NT2/D1 (cell line): ENCODE results near the gene RNF157.

ENCODE experiments used
- DNase-seq: peaks from one replicate; pipeline ENCODE4 v3.0.0-alpha.2; 2011; ENCODE audit warnings: low read depth, low spot score
- H3K27me3 ChIP-seq: 2 replicates; pipeline ENCODE4 v1.6.0; 2011; ENCODE audit warnings: mild to moderate bottlenecking; ENCODE audit not compliant: insufficient read length, insufficient read depth
- H3K36me3 ChIP-seq: 2 replicates; pipeline ENCODE4 v1.6.1; 2011; ENCODE audit warnings: mild to moderate bottlenecking, low read length, mixed read lengths; ENCODE audit not compliant: insufficient read depth, insufficient read length
- H3K4me1 ChIP-seq: 2 replicates; pipeline ENCODE4 v1.5.1; 2011; ENCODE audit not compliant: insufficient read depth, insufficient read length
- H3K4me3 ChIP-seq: 2 replicates; pipeline ENCODE4 v1.5.1; 2011; ENCODE audit warnings: low read depth; ENCODE audit not compliant: insufficient read length
- H3K9ac ChIP-seq: 2 replicates; pipeline ENCODE4 v1.6.0; 2011; ENCODE audit warnings: low read depth; ENCODE audit not compliant: insufficient read length
- H3K9me3 ChIP-seq: 2 replicates; pipeline ENCODE4 v1.5.1; 2011; ENCODE audit warnings: mild to moderate bottlenecking, low read length; ENCODE audit not compliant: insufficient read depth
- SUZ12 ChIP-seq: IDR thresholded peaks from 2 replicates; pipeline ENCODE4 v1.6.1; 2011; ENCODE audit not compliant: insufficient read length, insufficient read depth; ENCODE audit errors: extremely low read depth
- YY1 ChIP-seq: IDR thresholded peaks from 2 replicates; pipeline ENCODE4 v1.6.1; 2011; ENCODE audit not compliant: insufficient read length, insufficient read depth
- ZNF274 ChIP-seq: IDR thresholded peaks from 2 replicates; pipeline ENCODE4 v1.6.1; 2011; ENCODE audit warnings: mild to moderate bottlenecking, low read depth, low read length

Gene RNF157

DNA sequence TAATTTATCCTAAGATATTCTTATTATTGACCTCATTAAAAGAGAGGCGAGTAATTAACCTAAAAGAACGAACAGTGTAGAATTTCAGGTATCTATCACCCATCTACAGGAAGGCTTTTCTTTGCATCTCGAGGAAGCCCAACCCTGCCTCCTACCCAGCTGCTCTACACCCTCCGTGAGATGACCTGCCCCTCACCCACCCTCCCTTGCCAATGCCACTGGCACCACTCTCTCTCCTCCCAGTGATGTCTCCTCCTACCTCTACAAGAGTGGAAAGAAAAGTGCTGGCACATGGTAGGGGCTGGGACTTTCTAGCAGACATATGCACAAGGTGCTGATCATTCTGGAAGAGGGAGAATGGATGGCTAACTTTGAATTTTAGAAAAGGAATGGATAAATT is 76.4 kb downstream of the RNF157 start:
- TF ChIP-seq SUZ12 (no peak), ZNF274 (no peak), YY1 (no peak)
- Histone ChIP-seq H3K9ac (no peak overlapping the region), H3K4me3 (no peak overlapping the region), H3K9me3 (no peaks in the 10 kb centered on the region), H3K27me3 (no peaks in the 10 kb centered on the region), H3K36me3 (no peaks in the 10 kb centered on the region), H3K4me1 (no peaks in the 10 kb centered on the region)
- DNase-seq, result no peak

DNA sequence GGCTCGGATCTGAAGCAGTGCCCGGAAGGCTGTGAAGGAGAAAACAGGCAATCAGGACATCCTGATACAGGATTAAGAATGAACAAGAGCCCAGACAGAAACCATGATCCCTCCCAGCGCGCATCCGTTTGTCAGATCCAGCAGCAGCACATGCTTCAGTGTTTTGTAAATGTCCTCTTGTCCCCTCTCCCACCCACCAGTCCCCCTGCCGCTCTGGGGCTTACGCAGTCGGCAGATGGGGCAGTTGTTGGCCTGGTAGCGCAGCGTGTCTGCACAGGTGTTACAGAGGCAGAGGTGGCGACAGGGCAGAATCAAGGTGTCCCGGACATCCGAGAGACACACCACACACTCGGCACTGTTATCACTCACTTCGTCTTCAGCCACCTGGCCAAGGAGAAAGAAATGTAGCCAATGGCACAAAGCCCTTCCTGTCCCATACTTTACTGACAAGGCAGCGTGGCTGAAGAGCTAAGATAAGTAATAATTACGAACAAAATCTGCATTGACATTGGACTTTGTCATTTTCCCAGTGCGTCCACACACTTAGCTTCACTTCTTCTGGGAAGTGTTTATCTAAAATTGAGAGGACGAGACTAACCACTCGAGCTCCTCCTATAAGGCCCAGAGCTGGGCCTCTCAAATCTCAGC is 78.5 kb downstream of the RNF157 start:
- Histone ChIP-seq H3K9ac (no peak overlapping the region), H3K36me3 (no peaks in the 10 kb centered on the region), H3K27me3 (no peaks in the 10 kb centered on the region), H3K4me3 (no peak overlapping the region), H3K4me1 (no peaks in the 10 kb centered on the region), H3K9me3 (no peaks in the 10 kb centered on the region)
- no peak for TF ChIP-seq SUZ12
- TF ChIP-seq ZNF274, result no peak
- no peak for TF ChIP-seq YY1
- no peak for DNase-seq

DNA sequence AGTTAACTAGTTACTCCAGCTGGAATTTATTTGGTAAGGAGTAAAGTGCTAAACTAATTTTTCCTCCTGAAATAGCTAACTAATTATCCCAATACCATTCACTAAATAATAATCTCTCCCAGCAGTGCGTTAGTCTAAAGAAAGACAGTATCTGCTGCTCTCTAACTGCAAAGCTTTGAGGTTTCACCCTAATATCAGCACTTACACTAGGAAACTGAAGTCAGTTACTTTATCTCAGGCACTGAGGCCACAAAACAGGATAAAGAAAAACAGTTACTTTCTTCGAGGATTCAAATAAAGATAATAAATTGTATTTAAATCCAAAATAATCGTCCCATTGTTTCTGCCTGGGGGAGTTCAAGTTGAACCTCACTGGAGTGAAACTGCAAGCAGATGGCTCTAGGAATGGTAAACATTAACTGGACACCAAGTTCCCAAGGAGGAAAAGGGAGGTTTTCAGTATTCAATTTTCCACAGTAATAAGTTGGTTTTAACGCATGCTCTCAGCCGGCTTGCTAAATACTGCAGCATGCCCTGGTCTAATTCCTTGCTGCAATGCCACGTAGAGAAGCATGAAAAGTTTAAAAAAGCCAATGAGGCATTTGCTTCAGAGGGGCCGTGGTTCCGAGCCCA is 79.3 kb downstream of the RNF157 start:
- Histone ChIP-seq H3K36me3 (no peaks in the 10 kb centered on the region), H3K9ac (no peak overlapping the region), H3K27me3 (no peaks in the 10 kb centered on the region), H3K9me3 (no peaks in the 10 kb centered on the region), H3K4me3 (no peak overlapping the region), H3K4me1 (peaks cover 7% of the 10 kb centered on the region)
- TF ChIP-seq SUZ12 (no peak), YY1 (no peak), ZNF274 (no peak)
- DNase-seq, result no peak

DNA sequence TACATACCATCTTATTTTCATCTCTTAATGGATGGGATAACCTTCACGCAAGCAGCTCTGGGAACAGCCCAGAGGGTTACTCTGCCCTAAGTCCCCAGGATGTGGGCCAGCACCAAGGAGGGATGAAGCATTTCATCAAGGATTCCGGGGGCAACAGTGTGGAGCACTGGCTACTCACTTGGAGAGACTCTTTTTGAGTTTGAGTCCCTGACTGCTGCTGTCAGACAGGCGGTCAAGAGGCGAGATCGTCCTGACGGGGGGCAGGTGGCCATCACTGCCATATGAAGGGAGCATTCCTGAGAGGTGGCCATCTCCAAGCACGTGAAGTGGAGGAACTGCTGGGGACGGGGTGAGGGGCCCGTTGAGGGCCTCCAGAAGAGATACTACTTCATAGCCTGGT is 81.1 kb downstream of the RNF157 start:
- Histone ChIP-seq H3K27me3 (no peaks in the 10 kb centered on the region), H3K4me1 (peaks cover 8% of the 10 kb centered on the region), H3K9me3 (no peaks in the 10 kb centered on the region), H3K4me3 (no peak overlapping the region), H3K9ac (no peak overlapping the region), H3K36me3 (no peaks in the 10 kb centered on the region)
- TF ChIP-seq ZNF274, result no peak
- TF ChIP-seq YY1, result no peak
- no peak for TF ChIP-seq SUZ12
- no peak for DNase-seq

DNA sequence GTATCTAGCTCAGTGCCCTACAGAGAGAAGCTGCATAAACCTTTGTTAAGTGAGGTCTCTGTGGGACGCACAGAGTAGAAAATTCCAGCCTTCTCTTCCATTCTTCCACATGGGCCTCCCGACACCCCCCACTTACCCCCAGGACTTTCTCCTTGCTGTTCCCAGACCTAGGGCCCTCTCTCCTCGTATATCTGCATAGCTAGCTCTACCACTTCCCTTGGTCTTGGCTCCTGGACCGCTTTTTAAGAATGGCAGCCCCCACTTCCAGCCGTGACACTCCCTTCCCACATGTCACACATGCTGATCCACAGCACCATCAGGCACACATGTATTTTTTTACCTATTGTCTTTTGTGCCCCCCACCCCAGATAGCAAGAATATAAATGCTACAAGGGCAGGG is 82.5 kb downstream of the RNF157 start:
- Histone ChIP-seq H3K4me3 (no peak overlapping the region), H3K4me1 (peaks cover 14% of the 10 kb centered on the region), H3K27me3 (no peaks in the 10 kb centered on the region), H3K9ac (no peak overlapping the region), H3K9me3 (no peaks in the 10 kb centered on the region), H3K36me3 (no peaks in the 10 kb centered on the region)
- no peak for TF ChIP-seq ZNF274
- TF ChIP-seq SUZ12, result no peak
- no peak for TF ChIP-seq YY1
- DNase-seq, result no peak

DNA sequence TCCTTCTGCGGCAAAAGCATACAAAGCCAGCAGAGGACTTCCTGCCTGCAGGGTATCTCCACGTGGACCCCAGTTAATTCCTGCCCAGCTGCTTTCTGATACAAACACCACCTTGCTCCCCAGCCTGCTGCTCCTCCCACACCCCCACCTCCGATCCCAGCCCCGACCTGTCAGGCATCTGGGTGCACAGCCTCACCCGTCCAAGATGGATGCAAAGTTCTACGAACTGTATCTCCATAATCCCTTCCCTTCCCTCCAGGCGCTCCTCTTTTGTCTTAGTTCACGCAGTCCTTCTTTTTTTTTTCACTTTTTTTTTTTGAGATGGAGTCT is 83.7 kb downstream of the RNF157 start:
- H3K9ac ChIP-seq, result no peak overlapping the region

DNA sequence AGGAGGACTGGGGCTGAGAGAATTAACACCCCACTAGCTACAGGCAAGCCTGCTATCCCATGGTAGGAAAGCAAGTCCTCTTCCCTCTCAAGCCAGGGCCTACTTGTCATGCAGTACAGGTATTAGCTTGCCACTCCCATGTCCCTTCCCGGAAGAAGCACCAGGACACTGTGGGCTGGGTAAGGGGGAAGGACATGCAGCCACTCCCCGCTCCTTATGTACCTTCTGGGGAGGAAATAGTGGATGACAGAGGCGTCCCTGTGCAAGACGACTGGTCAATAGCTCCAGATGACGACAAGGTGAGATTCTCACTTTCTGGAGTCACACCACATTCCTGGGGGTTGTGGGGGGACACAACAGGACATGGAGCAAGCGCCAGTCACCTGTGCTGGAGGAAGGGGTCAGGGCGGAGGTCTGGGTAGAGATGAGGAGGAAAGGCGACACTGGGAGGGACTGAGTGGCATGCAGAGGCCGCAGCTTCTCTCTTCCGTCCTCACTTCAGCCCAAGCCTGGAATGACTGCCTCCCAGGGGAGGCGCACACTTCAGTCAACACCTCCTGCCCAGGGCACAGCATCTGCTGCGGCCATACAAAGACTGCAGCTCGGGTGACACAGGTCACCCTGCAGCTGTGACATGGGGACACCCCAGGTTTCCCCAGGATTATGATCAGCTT is 84.2 kb downstream of the RNF157 start:
- no peak overlapping the region for H3K9ac ChIP-seq
- DNase-seq, result no peak
- peaks cover 16% of the 10 kb centered on the region for H3K4me1 ChIP-seq
- no peaks in the 10 kb centered on the region for H3K9me3 ChIP-seq
- H3K27me3 ChIP-seq, result no peaks in the 10 kb centered on the region
- no peaks in the 10 kb centered on the region for H3K36me3 ChIP-seq
- TF ChIP-seq SUZ12, result no peak
- H3K4me3 ChIP-seq, result no peak overlapping the region

More for the DNA sequence above, 83.7 kb downstream of the RNF157 start:
- no peak for TF ChIP-seq YY1
- no peak for TF ChIP-seq SUZ12
- no peak for TF ChIP-seq ZNF274
- H3K4me3 ChIP-seq, result no peak overlapping the region
- no peaks in the 10 kb centered on the region for H3K27me3 ChIP-seq
- H3K36me3 ChIP-seq, result no peaks in the 10 kb centered on the region
- DNase-seq, result no peak
- peaks cover 16% of the 10 kb centered on the region for H3K4me1 ChIP-seq
- no peaks in the 10 kb centered on the region for H3K9me3 ChIP-seq
